Measurements from ENCODE around the gene NR3C2.

DNA sequence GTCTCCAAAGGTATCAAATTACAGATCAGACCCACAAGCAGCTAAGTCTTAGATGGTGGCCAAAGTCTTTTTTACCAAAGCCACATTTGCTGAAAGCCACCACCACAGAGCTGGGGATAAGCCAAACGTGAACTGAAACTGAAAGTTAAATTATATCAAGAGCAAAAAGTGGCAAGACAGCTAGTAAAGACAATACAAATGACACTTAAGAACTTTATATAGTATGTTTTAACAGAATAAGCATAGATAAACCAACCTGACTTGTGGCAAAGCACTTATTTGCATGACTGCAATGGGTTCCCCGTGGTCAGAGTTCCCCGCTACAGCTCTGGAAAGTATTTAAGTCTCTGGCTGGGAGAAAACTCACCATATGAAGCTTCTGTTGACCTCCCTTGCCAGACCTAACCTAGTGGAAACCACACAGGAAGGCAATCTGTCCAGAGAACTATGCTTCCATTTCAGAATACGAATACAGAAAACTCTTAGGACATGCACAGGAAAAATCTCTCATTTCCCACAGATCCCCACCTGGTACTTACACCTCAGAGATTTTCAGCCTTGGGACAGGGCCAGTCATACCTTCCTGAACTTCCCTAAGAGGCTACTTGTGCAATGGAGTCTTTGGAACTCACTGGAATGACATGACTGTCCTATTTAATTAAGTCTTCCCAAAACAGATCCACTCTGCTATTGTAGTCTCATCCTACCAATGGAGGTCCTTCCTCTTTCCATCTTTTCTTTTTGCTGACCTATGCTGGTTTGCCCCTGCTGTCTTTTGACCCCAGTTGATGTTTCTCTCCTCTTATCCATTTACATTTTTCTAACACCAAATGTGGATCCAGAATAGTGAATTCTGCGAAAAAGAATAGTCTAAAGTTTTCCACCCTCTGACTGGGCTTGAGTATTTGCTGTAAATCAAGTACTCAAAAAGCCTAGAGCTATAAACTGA, 225.1 kb downstream of the NR3C2 start:
- TF ChIP-seq, protein P1, sequence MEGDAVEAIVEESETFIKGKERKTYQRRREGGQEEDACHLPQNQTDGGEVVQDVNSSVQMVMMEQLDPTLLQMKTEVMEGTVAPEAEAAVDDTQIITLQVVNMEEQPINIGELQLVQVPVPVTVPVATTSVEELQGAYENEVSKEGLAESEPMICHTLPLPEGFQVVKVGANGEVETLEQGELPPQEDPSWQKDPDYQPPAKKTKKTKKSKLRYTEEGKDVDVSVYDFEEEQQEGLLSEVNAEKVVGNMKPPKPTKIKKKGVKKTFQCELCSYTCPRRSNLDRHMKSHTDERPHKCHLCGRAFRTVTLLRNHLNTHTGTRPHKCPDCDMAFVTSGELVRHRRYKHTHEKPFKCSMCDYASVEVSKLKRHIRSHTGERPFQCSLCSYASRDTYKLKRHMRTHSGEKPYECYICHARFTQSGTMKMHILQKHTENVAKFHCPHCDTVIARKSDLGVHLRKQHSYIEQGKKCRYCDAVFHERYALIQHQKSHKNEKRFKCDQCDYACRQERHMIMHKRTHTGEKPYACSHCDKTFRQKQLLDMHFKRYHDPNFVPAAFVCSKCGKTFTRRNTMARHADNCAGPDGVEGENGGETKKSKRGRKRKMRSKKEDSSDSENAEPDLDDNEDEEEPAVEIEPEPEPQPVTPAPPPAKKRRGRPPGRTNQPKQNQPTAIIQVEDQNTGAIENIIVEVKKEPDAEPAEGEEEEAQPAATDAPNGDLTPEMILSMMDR (IDR thresholded peaks at IDR 0.05; ENCODE audit: borderline replicate concordance, extremely low read depth, low read length, poor library complexity, severe bottlenecking): no peak
- TF ChIP-seq EZH2 (IDR thresholded peaks at IDR 0.05; ENCODE audit: borderline replicate concordance, low read depth, low read length, severe bottlenecking): no peak
